ENCODE data around the gene ITIH5.

DNA sequence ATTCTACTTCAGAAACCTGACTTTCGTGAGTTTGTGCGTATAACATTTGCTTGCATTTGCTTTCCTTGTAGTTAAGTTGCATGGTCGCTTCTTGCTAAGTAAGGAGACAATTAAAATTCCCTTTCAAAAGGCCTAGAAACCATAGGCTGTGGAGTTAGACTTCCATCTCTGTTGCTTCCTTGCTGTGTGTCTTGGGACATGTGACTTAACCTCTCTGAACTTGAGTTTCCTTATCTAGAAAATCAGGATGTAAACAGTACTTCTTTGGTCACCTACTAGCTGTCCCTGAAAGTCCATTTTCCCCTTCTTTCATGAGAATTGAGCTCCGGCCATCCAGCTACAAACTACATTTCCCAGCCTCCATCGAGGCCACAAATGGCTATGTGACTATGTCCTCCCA is 89.2 kb downstream of the ITIH5 start:
- TF ChIP-seq, protein P1, sequence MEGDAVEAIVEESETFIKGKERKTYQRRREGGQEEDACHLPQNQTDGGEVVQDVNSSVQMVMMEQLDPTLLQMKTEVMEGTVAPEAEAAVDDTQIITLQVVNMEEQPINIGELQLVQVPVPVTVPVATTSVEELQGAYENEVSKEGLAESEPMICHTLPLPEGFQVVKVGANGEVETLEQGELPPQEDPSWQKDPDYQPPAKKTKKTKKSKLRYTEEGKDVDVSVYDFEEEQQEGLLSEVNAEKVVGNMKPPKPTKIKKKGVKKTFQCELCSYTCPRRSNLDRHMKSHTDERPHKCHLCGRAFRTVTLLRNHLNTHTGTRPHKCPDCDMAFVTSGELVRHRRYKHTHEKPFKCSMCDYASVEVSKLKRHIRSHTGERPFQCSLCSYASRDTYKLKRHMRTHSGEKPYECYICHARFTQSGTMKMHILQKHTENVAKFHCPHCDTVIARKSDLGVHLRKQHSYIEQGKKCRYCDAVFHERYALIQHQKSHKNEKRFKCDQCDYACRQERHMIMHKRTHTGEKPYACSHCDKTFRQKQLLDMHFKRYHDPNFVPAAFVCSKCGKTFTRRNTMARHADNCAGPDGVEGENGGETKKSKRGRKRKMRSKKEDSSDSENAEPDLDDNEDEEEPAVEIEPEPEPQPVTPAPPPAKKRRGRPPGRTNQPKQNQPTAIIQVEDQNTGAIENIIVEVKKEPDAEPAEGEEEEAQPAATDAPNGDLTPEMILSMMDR (IDR thresholded peaks at IDR 0.05; ENCODE audit: insufficient read depth, low read depth, low read length) = no peak
- TF ChIP-seq EZH2 (IDR thresholded peaks at IDR 0.05; ENCODE audit: insufficient read depth, low read length) = no peak
